Liver (tissue), 9 donors: ENCODE results near the gene ASIC5. TPM values are rescaled to one million over a fixed set of nuclear protein-coding genes. Genes with fewer than 3 reads are reported as not detected.
A peak's percentile ranks its signal among the peaks of the same experiment; 100 is the strongest.

Source experiments
- DNase-seq: peaks from one replicate; pipeline ENCODE4 v3.0.0-alpha.2; 2017; ENCODE audit warnings: low spot score
- H3K27ac ChIP-seq, 2 donors: one replicate each; pipeline ENCODE4 v1.7.0; 2013; ENCODE audit warnings: inconsistent platforms in 2 of 2, low read length in 2 of 2, control low read depth in 1 of 2, low read depth in 1 of 2, mild to moderate bottlenecking in 1 of 2
- H3K27me3 ChIP-seq, 4 donors: one replicate each; pipeline versions ENCODE4 v1.6.1 to v1.7.0; 2013; ENCODE audit warnings: low read length in 3 of 4, inconsistent platforms in 1 of 4, mild to moderate bottlenecking in 1 of 4, moderate library complexity in 1 of 4; ENCODE audit not compliant: control insufficient read depth in 4 of 4, insufficient read depth in 4 of 4
- H3K36me3 ChIP-seq, 4 donors: one replicate each; pipeline versions ENCODE4 v1.6.1 to v1.7.0; 2013; ENCODE audit warnings: low read length in 3 of 4, mild to moderate bottlenecking in 3 of 4, low read depth in 1 of 4, moderate library complexity in 1 of 4; ENCODE audit not compliant: control insufficient read depth in 4 of 4, insufficient read depth in 3 of 4
- H3K4me1 ChIP-seq, 4 donors: one replicate each; pipeline versions ENCODE4 v1.6.1 to v1.7.0; 2013; ENCODE audit warnings: low read length in 3 of 4, mild to moderate bottlenecking in 3 of 4, moderate library complexity in 1 of 4; ENCODE audit not compliant: control insufficient read depth in 4 of 4, insufficient read depth in 4 of 4
- H3K4me3 ChIP-seq, 3 donors: one replicate each; pipeline versions ENCODE4 v1.6.1 to v1.7.0; 2013; ENCODE audit warnings: low read length in 3 of 3, control low read depth in 1 of 3, low read depth in 1 of 3, mild to moderate bottlenecking in 1 of 3
- H3K9ac ChIP-seq, 2 donors: one replicate each; pipeline ENCODE4 v1.7.0; 2013; ENCODE audit warnings: low read length in 2 of 2, mild to moderate bottlenecking in 2 of 2, moderate library complexity in 2 of 2, control low read depth in 1 of 2, low read depth in 1 of 2
- H3K9me3 ChIP-seq, 4 donors: one replicate each; pipeline versions ENCODE4 v1.6.1 to v1.7.0; 2013; ENCODE audit warnings: low read length in 3 of 4; ENCODE audit not compliant: control insufficient read depth in 4 of 4
- EGR1 ChIP-seq, 2 donors: IDR thresholded peaks; 2 replicates each; pipeline ENCODE4 v1.6.1; 2016 to 2018; ENCODE audit warnings: antibody characterized with exemption in 2 of 2, low read depth in 2 of 2
- FOXA1 ChIP-seq: IDR thresholded peaks from 2 replicates; pipeline ENCODE4 v1.6.1; 2016; ENCODE audit warnings: antibody characterized with exemption
- FOXA2 ChIP-seq: IDR thresholded peaks from 2 replicates; pipeline ENCODE4 v1.6.1; 2016; ENCODE audit warnings: antibody characterized with exemption
- GABPA ChIP-seq, 2 donors: IDR thresholded peaks in 1 of 2; conservative IDR thresholded peaks in 1 of 2; 2 replicates each; pipeline ENCODE4 v1.6.1; 2016; ENCODE audit warnings: antibody characterized with exemption in 2 of 2, mild to moderate bottlenecking in 1 of 2, moderate library complexity in 1 of 2
- HNF4A ChIP-seq, 2 donors: conservative IDR thresholded peaks; 2 replicates each; pipeline ENCODE4 v1.6.1; 2016; ENCODE audit warnings: antibody characterized with exemption in 2 of 2, mild to moderate bottlenecking in 2 of 2
- HNF4G ChIP-seq: IDR thresholded peaks from 2 replicates; pipeline ENCODE4 v1.6.1; 2016; ENCODE audit warnings: antibody characterized with exemption
- JUND ChIP-seq, 2 donors: IDR thresholded peaks; 2 replicates each; pipeline ENCODE4 v1.6.1; 2016; ENCODE audit warnings: antibody characterized with exemption in 2 of 2
- NR2F2 ChIP-seq: IDR thresholded peaks from 2 replicates; pipeline ENCODE4 v1.6.1; 2016; ENCODE audit warnings: antibody characterized with exemption
- RAD21 ChIP-seq, 2 donors: IDR thresholded peaks; 2 replicates each; pipeline ENCODE4 v1.6.1; 2016; ENCODE audit warnings: antibody characterized with exemption in 2 of 2, mild to moderate bottlenecking in 2 of 2
- RXRA ChIP-seq, 2 donors: IDR thresholded peaks; 2 replicates each; pipeline ENCODE4 v1.6.1; 2017 to 2018; ENCODE audit warnings: antibody characterized with exemption in 2 of 2, mild to moderate bottlenecking in 1 of 2
- SP1 ChIP-seq: IDR thresholded peaks from 2 replicates; pipeline ENCODE4 v1.6.1; 2018; ENCODE audit warnings: antibody characterized with exemption, mild to moderate bottlenecking
- TAF1 ChIP-seq: conservative IDR thresholded peaks from 2 replicates; pipeline ENCODE4 v1.6.1; 2016; ENCODE audit warnings: antibody characterized with exemption, mild to moderate bottlenecking
- YY1 ChIP-seq: IDR thresholded peaks from 2 replicates; pipeline ENCODE4 v1.6.1; 2016; ENCODE audit warnings: antibody characterized with exemption, mild to moderate bottlenecking
- whole genome bisulfite sequencing: extraction: QIAGEN DNeasy Blood & Tissue Kit; methylation state at CpG from one replicate; pipeline ENCODE4 v1.1.7; 2013; 5-methylcytosine and 5-hydroxymethylcytosine counted together
- polyA plus RNA-seq, 2 donors: library from polyadenylated mRNA; stranded (reverse) in 1 of 2; unstranded in 1 of 2; fragments of 200-250 nt in 1 of 2; fragments of >200 nt in 1 of 2; fragmentation: Nextera tagmentation in 1 of 2; extraction: Ambion mirVana in 1 of 2; gene quantifications; one replicate each; pipeline versions ENCODE4 v1.2.1 to v1.2.3, GENCODE V29; 2013 to 2015
- total RNA-seq, 2 donors: library from RNA; depleted of rRNA; stranded (reverse); fragments of >200 nt; gene quantifications; one replicate each; pipeline ENCODE4 v1.2.3, GENCODE V29; 2014
- TF ChIP-seq, protein P1 (sequence below): IDR thresholded peaks from 2 replicates; pipeline ENCODE4 v1.6.1; 2016; ENCODE audit warnings: antibody characterized with exemption
- TF ChIP-seq, protein P2 (sequence below): fragments of 150-350 bp; IDR thresholded peaks from 2 replicates; pipeline ENCODE4 v1.5.1; 2017; ENCODE audit warnings: improper control_type of control experiment, low read depth, low read length; ENCODE audit not compliant: missing input control
- TF ChIP-seq, protein P3 (sequence below): IDR thresholded peaks from 2 replicates; pipeline ENCODE4 v1.6.1; 2016; ENCODE audit warnings: antibody characterized with exemption, mild to moderate bottlenecking
- TF ChIP-seq, protein P4 (sequence below): IDR thresholded peaks from 2 replicates; pipeline ENCODE4 v1.6.1; 2016; ENCODE audit warnings: antibody characterized with exemption
- donor health status: healthy.
- donor health status: healthy.
- donor health status: healthy.
- donor health status: healthy.
- donor health status: healthy.

The ASIC5 gene
- total and polyA plus RNA-seq, 4 donors: not detected

DNA sequence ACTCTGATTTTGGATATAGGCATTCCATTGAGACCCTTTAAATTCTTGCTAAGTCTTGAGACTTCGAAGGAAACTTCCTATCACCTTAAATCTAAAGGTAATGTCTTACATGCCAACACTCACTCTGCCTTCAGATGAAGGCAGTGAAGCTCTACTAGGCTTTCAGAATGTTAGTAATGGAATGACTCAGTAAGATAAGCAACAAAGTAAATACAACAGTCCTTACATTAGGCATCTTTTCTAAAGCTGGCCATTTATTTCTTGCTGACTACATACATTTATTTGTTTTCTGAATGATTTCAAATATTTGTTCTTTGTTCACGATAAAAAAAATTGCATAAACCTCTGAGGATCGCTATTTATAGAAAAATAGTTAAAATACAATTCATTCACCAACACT, 43.5 kb downstream of the ASIC5 start:
- no peak for DNase-seq
- 62% methylated on average over 3 of the region's 3 CpGs for WGBS
- Histone ChIP-seq H3K4me3 (no peak overlapping the region), H3K4me1 (peaks cover 0 to 10% (median 5%) of the 10 kb centered on the region in 4 donors), H3K9ac (no peak overlapping the region), H3K27me3 (no peaks in the 10 kb centered on the region), H3K9me3 (no peaks in the 10 kb centered on the region), H3K36me3 (no peaks in the 10 kb centered on the region), H3K27ac (no peak overlapping the region)
- no peak for TF ChIP-seq RXRA (IDR thresholded peaks at IDR 0.05)
- TF ChIP-seq, protein P1, sequence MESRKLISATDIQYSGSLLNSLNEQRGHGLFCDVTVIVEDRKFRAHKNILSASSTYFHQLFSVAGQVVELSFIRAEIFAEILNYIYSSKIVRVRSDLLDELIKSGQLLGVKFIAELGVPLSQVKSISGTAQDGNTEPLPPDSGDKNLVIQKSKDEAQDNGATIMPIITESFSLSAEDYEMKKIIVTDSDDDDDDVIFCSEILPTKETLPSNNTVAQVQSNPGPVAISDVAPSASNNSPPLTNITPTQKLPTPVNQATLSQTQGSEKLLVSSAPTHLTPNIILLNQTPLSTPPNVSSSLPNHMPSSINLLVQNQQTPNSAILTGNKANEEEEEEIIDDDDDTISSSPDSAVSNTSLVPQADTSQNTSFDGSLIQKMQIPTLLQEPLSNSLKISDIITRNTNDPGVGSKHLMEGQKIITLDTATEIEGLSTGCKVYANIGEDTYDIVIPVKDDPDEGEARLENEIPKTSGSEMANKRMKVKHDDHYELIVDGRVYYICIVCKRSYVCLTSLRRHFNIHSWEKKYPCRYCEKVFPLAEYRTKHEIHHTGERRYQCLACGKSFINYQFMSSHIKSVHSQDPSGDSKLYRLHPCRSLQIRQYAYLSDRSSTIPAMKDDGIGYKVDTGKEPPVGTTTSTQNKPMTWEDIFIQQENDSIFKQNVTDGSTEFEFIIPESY: no peak
- TF ChIP-seq GABPA (IDR thresholded peaks at IDR 0.05 in 1 of 2, conservative IDR thresholded peaks at IDR 0.05 in 1 of 2): no peak
- no peak for TF ChIP-seq FOXA2
- no peak for TF ChIP-seq JUND (IDR thresholded peaks at IDR 0.05)
- no peak for TF ChIP-seq YY1
- TF ChIP-seq, protein P2, sequence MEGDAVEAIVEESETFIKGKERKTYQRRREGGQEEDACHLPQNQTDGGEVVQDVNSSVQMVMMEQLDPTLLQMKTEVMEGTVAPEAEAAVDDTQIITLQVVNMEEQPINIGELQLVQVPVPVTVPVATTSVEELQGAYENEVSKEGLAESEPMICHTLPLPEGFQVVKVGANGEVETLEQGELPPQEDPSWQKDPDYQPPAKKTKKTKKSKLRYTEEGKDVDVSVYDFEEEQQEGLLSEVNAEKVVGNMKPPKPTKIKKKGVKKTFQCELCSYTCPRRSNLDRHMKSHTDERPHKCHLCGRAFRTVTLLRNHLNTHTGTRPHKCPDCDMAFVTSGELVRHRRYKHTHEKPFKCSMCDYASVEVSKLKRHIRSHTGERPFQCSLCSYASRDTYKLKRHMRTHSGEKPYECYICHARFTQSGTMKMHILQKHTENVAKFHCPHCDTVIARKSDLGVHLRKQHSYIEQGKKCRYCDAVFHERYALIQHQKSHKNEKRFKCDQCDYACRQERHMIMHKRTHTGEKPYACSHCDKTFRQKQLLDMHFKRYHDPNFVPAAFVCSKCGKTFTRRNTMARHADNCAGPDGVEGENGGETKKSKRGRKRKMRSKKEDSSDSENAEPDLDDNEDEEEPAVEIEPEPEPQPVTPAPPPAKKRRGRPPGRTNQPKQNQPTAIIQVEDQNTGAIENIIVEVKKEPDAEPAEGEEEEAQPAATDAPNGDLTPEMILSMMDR: no peak
- TF ChIP-seq TAF1: no peak
- TF ChIP-seq, protein P3, sequence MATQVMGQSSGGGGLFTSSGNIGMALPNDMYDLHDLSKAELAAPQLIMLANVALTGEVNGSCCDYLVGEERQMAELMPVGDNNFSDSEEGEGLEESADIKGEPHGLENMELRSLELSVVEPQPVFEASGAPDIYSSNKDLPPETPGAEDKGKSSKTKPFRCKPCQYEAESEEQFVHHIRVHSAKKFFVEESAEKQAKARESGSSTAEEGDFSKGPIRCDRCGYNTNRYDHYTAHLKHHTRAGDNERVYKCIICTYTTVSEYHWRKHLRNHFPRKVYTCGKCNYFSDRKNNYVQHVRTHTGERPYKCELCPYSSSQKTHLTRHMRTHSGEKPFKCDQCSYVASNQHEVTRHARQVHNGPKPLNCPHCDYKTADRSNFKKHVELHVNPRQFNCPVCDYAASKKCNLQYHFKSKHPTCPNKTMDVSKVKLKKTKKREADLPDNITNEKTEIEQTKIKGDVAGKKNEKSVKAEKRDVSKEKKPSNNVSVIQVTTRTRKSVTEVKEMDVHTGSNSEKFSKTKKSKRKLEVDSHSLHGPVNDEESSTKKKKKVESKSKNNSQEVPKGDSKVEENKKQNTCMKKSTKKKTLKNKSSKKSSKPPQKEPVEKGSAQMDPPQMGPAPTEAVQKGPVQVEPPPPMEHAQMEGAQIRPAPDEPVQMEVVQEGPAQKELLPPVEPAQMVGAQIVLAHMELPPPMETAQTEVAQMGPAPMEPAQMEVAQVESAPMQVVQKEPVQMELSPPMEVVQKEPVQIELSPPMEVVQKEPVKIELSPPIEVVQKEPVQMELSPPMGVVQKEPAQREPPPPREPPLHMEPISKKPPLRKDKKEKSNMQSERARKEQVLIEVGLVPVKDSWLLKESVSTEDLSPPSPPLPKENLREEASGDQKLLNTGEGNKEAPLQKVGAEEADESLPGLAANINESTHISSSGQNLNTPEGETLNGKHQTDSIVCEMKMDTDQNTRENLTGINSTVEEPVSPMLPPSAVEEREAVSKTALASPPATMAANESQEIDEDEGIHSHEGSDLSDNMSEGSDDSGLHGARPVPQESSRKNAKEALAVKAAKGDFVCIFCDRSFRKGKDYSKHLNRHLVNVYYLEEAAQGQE: no peak
- no peak for TF ChIP-seq RAD21 (IDR thresholded peaks at IDR 0.05)
- TF ChIP-seq, protein P4, sequence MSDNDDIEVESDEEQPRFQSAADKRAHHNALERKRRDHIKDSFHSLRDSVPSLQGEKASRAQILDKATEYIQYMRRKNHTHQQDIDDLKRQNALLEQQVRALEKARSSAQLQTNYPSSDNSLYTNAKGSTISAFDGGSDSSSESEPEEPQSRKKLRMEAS: no peak
- no peak for TF ChIP-seq NR2F2
- TF ChIP-seq HNF4G: no peak
- TF ChIP-seq HNF4A (conservative IDR thresholded peaks at IDR 0.05): no peak
- TF ChIP-seq FOXA1: no peak
- no peak for TF ChIP-seq SP1

DNA sequence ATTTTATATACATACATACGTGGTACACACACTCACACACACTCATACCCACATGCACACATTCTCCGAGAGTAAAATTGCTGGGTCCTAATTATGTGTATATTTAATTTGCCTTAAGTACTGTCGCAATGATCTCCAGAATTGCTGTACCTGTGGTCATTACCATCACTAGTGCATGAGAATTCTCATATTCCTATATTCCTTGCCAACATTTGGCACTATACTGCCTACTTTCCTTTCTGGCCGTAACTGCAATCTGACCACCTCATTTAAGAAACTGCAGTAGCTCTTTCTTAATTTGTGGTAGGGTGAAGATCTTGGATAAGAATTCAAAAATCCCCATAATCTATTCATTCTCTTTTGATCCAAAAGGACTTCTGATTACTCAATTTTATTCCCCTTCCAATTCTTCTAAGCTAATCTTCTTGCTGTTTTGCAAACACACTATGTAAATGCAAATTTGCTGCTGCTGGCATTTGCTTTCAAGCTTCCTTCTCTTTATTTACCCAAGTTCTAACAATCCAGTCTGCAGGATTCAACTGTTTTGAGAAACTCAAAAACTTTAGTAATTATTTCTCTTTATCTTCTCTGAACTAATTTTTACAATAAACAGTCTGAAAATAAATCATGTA, 45.1 kb downstream of the ASIC5 start:
- WGBS: 81% methylated on average over 4 of the region's 4 CpGs
- no peaks in the 10 kb centered on the region for H3K36me3 ChIP-seq

More for the DNA sequence above, 45.1 kb downstream of the ASIC5 start:
- Histone ChIP-seq H3K9me3 (no peaks in the 10 kb centered on the region), H3K4me3 (no peak overlapping the region), H3K27ac (no peak overlapping the region), H3K27me3 (no peaks in the 10 kb centered on the region), H3K4me1 (peaks cover 0 to 10% (median 5%) of the 10 kb centered on the region in 4 donors), H3K9ac (no peak overlapping the region)
- TF ChIP-seq RAD21 (IDR thresholded peaks at IDR 0.05) (peak in 1 of 2 donors; percentile 11), HNF4A (conservative IDR thresholded peaks at IDR 0.05) (peak in 1 of 2 donors; percentile 21), NR2F2 (no peak), FOXA2 (peak; percentile 40), RXRA (IDR thresholded peaks at IDR 0.05) (peak in 1 of 2 donors; percentile 30), EGR1 (IDR thresholded peaks at IDR 0.05; ENCODE audit: low read depth in 2 of 2) (no peak)
- TF ChIP-seq, protein P1: peak; percentile 14
- no peak for DNase-seq
